Trophoblast cell (in vitro differentiated cells and primary cell): ENCODE results near the gene TRPV5.

ENCODE experiments used
- DNase-seq, 2 donors: peaks; one replicate each; pipeline ENCODE4 v3.0.0-alpha.2; 2016
- H2AFZ ChIP-seq: 2 replicates; pipeline ENCODE4 v1.6.1; 2013; ENCODE audit warnings: low read length, moderate library complexity, mild to moderate bottlenecking; ENCODE audit not compliant: insufficient read depth, poor library complexity
- H2AK5ac ChIP-seq: 2 replicates; pipeline ENCODE4 v1.6.1; 2013; ENCODE audit warnings: mild to moderate bottlenecking, low read length
- H2BK120ac ChIP-seq: 2 replicates; pipeline ENCODE4 v1.6.1; 2013; ENCODE audit warnings: low read length, mild to moderate bottlenecking, moderate library complexity; ENCODE audit not compliant: insufficient read depth, poor library complexity
- H2BK12ac ChIP-seq: 2 replicates; pipeline ENCODE4 v1.6.1; 2013; ENCODE audit warnings: mild to moderate bottlenecking, low read length, moderate library complexity
- H2BK5ac ChIP-seq: 2 replicates; pipeline ENCODE4 v1.6.1; 2013; ENCODE audit warnings: low read length, low read depth, moderate library complexity, mild to moderate bottlenecking; ENCODE audit not compliant: poor library complexity
- H3K14ac ChIP-seq: 2 replicates; pipeline ENCODE4 v1.6.1; 2013; ENCODE audit warnings: mild to moderate bottlenecking, low read length
- H3K18ac ChIP-seq: 2 replicates; pipeline ENCODE4 v1.6.1; 2013; ENCODE audit warnings: mild to moderate bottlenecking, low read length
- H3K23ac ChIP-seq: 2 replicates; pipeline ENCODE4 v1.6.1; 2013; ENCODE audit warnings: low read length
- H3K27ac ChIP-seq: 2 replicates; pipeline ENCODE4 v1.5.1; 2013; ENCODE audit warnings: low read depth, mild to moderate bottlenecking, inconsistent platforms, low read length, moderate library complexity
- H3K27me3 ChIP-seq: 2 replicates; pipeline ENCODE4 v1.6.1; 2013; ENCODE audit warnings: inconsistent platforms, mild to moderate bottlenecking, low read length, moderate library complexity; ENCODE audit not compliant: insufficient read depth
- H3K36me3 ChIP-seq, 2 experiments: 1 replicate in 1 of 2; 2 replicates in 1 of 2; pipeline ENCODE4 v1.6.1; 2013; ENCODE audit warnings: low read length in 2 of 2, mild to moderate bottlenecking in 2 of 2, moderate library complexity in 1 of 2; ENCODE audit not compliant: insufficient read depth in 2 of 2, control insufficient read depth in 1 of 2
- H3K4ac ChIP-seq: 2 replicates; pipeline ENCODE4 v1.6.1; 2013; ENCODE audit warnings: low read depth, mild to moderate bottlenecking, low read length, moderate library complexity
- H3K4me1 ChIP-seq, 2 experiments: 1 replicate in 1 of 2; 2 replicates in 1 of 2; pipeline ENCODE4 v1.6.1; 2013; ENCODE audit warnings: low read length in 2 of 2, mild to moderate bottlenecking in 2 of 2, moderate library complexity in 1 of 2; ENCODE audit not compliant: insufficient read depth in 2 of 2, control insufficient read depth in 1 of 2
- H3K4me2 ChIP-seq: 2 replicates; pipeline ENCODE4 v1.6.1; 2013; ENCODE audit warnings: inconsistent platforms, mild to moderate bottlenecking, low read length, moderate library complexity
- H3K4me3 ChIP-seq: 2 replicates; pipeline ENCODE4 v1.5.1; 2013; ENCODE audit warnings: mild to moderate bottlenecking, low read depth, low read length, inconsistent platforms
- H3K79me1 ChIP-seq: one replicate; pipeline ENCODE4 v1.6.1; 2013; ENCODE audit warnings: low read length
- H3K79me2 ChIP-seq: 2 replicates; pipeline ENCODE4 v1.6.1; 2013; ENCODE audit warnings: low read length, mild to moderate bottlenecking; ENCODE audit not compliant: control insufficient read depth, insufficient read depth, poor library complexity
- H3K9ac ChIP-seq: 2 replicates; pipeline ENCODE4 v1.6.1; 2013; ENCODE audit warnings: mild to moderate bottlenecking, low read length
- H3K9me3 ChIP-seq: 2 replicates; pipeline ENCODE4 v1.6.1; 2013; ENCODE audit warnings: low read depth, mild to moderate bottlenecking, control low read depth, inconsistent platforms, low read length; ENCODE audit not compliant: insufficient read depth
- H4K12ac ChIP-seq: 2 replicates; pipeline ENCODE4 v1.6.1; 2013; ENCODE audit warnings: low read depth, mild to moderate bottlenecking, low read length, moderate library complexity
- H4K8ac ChIP-seq: 2 replicates; pipeline ENCODE4 v1.6.1; 2013; ENCODE audit warnings: low read depth, mild to moderate bottlenecking, low read length, moderate library complexity
- H4K91ac ChIP-seq: one replicate; pipeline ENCODE4 v1.6.1; 2013; ENCODE audit warnings: low read depth, mild to moderate bottlenecking, low read length, moderate library complexity
- WGBS: extraction: QIAGEN DNeasy Blood & Tissue Kit; methylation state at CpG from one replicate; pipeline ENCODE4 v1.1.7; 2013; ENCODE audit warnings: missing lambda C conversion rate; ENCODE audit not compliant: insufficient read length, insufficient coverage; ENCODE audit errors: extremely low coverage; 5-methylcytosine and 5-hydroxymethylcytosine counted together

The TRPV5 gene

DNA sequence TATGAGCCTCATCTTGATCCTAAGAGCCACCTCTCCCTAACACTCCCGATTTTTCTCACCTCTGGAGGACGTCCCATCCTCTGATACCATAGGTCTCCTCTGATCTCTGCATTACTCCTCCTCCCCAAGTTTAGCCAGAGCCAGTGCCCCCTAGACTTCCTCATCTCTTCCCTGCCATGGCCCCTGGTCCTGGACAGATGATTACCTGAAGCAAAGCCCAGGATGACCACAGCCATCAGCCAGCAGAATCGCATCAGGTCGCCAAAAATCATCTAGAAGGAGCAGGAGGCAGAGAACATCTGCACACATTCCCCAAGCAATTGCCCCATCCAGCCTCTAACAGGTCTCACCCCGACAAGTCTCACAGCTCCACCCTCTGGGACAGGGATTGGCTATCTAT is 59.7 kb downstream of the TRPV5 start:
- H4K12ac ChIP-seq: no peak overlapping the region
- no peak overlapping the region for H2AK5ac ChIP-seq
- no peak overlapping the region for H2BK5ac ChIP-seq
- DNase-seq: no peak
- H4K8ac ChIP-seq: no peak overlapping the region
- H3K14ac ChIP-seq: no peak overlapping the region
- no peak overlapping the region for H3K4me2 ChIP-seq
- no peak overlapping the region for H2BK120ac ChIP-seq
- H4K91ac ChIP-seq: no peak overlapping the region
- H3K9ac ChIP-seq: no peak overlapping the region
- H3K4ac ChIP-seq: no peak overlapping the region
- H3K27me3 ChIP-seq: no peaks in the 10 kb centered on the region
- no peak overlapping the region for H2AFZ ChIP-seq
- no peaks in the 10 kb centered on the region for H3K79me2 ChIP-seq
- no peak overlapping the region for H3K27ac ChIP-seq
- no peaks in the 10 kb centered on the region for H3K4me1 ChIP-seq
- H3K18ac ChIP-seq: no peak overlapping the region
- no peak overlapping the region for H3K4me3 ChIP-seq
- peaks cover 16 to 19% of the 10 kb centered on the region in 2 experiments for H3K36me3 ChIP-seq
- no peaks in the 10 kb centered on the region for H3K79me1 ChIP-seq
- no CpG with 5 or more reads among the region's 5 CpGs for WGBS
- H3K23ac ChIP-seq: no peak overlapping the region
- no peak overlapping the region for H2BK12ac ChIP-seq
- peaks cover 1% of the 10 kb centered on the region for H3K9me3 ChIP-seq

DNA sequence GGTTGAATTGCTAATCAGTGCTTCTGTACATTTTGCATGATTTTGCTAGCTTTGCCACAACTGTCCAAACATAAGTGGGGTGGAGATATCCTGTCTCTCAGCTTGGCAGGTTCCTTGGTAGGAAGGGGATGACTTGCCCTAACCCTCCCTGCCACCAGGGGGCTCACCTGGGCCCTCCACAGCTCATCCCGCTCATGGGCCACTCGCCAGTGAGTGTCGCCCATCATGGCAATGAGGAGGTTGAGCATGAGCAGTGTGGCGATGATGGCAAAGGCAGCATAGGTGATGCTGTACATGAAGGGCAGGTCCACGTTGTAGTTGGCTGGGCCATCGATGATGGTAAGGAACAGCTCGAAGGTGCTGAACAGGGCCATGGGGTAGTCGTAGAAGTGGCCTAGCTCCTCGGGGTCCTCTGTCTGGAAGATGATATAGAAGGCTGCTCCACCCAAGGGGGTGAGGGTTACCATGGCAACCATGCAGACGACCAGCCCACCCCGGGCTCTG is 60.2 kb downstream of the TRPV5 start:
- H3K9me3 ChIP-seq: peaks cover 1% of the 10 kb centered on the region
- H2AFZ ChIP-seq: no peak overlapping the region
- no peak overlapping the region for H3K23ac ChIP-seq
- no peaks in the 10 kb centered on the region for H3K79me1 ChIP-seq
- no peak overlapping the region for H3K27ac ChIP-seq
- H3K27me3 ChIP-seq: no peaks in the 10 kb centered on the region
- no peak overlapping the region for H2BK5ac ChIP-seq
- H3K79me2 ChIP-seq: no peaks in the 10 kb centered on the region
- H3K4ac ChIP-seq: no peak overlapping the region
- H4K8ac ChIP-seq: no peak overlapping the region
- H2BK12ac ChIP-seq: no peak overlapping the region
- H3K36me3 ChIP-seq: peaks cover 21% of the 10 kb centered on the region in 2 experiments
- H3K18ac ChIP-seq: no peak overlapping the region
- no peak overlapping the region for H3K9ac ChIP-seq
- no peaks in the 10 kb centered on the region for H3K4me1 ChIP-seq
- no peak overlapping the region for H4K12ac ChIP-seq
- DNase-seq: peak in 1 of 2 donors; percentile 41
- no peak overlapping the region for H3K4me2 ChIP-seq
- H2AK5ac ChIP-seq: no peak overlapping the region
- no peak overlapping the region for H2BK120ac ChIP-seq
- no peak overlapping the region for H4K91ac ChIP-seq
- H3K4me3 ChIP-seq: no peak overlapping the region
- no peak overlapping the region for H3K14ac ChIP-seq
- no CpG with 5 or more reads among the region's 11 CpGs for WGBS

DNA sequence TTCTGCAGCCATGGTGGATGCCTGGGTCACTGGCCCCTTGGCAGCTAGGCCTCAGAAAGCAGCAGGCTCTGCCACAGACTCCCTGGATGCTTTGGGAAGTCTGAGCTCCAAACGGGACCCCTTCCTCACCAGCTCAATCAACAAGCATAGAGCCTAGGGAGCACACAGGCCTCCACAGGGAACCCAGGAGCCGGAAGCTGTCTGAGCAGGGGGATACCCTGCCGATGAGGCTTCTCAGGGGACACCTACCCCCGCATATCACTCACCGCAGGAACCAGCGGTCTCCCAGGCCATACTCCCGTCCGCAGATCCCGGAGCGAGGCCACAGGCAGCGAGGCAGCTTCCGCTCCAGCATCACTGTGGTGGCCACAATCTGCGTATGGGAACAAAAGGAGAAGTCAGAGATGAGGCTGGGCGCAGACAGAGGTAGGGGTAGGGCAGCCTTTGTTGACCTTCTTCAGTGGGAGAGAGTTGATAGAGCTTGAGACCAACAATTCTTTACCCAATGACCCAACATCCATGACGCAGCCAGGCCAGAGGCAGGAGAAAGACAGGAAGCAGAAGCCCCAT is 61.4 kb downstream of the TRPV5 start:
- Histone ChIP-seq H3K23ac (no peak overlapping the region), H3K4me2 (no peak overlapping the region), H2BK12ac (no peak overlapping the region), H4K8ac (no peak overlapping the region), H3K27me3 (no peaks in the 10 kb centered on the region), H3K27ac (no peak overlapping the region), H3K14ac (no peak overlapping the region), H3K18ac (no peak overlapping the region), H3K79me1 (no peaks in the 10 kb centered on the region), H3K4me3 (no peak overlapping the region), H4K91ac (no peak overlapping the region), H2BK120ac (no peak overlapping the region), H2AK5ac (no peak overlapping the region), H2BK5ac (no peak overlapping the region), H3K9me3 (peaks cover 1% of the 10 kb centered on the region), H2AFZ (no peak overlapping the region), H3K4ac (no peak overlapping the region), H3K9ac (no peak overlapping the region), H3K4me1 (no peaks in the 10 kb centered on the region), H4K12ac (no peak overlapping the region), H3K36me3 (peaks cover 24 to 32% of the 10 kb centered on the region in 2 experiments), H3K79me2 (no peaks in the 10 kb centered on the region)
- WGBS: no CpG with 5 or more reads among the region's 15 CpGs
- DNase-seq: no peak

DNA sequence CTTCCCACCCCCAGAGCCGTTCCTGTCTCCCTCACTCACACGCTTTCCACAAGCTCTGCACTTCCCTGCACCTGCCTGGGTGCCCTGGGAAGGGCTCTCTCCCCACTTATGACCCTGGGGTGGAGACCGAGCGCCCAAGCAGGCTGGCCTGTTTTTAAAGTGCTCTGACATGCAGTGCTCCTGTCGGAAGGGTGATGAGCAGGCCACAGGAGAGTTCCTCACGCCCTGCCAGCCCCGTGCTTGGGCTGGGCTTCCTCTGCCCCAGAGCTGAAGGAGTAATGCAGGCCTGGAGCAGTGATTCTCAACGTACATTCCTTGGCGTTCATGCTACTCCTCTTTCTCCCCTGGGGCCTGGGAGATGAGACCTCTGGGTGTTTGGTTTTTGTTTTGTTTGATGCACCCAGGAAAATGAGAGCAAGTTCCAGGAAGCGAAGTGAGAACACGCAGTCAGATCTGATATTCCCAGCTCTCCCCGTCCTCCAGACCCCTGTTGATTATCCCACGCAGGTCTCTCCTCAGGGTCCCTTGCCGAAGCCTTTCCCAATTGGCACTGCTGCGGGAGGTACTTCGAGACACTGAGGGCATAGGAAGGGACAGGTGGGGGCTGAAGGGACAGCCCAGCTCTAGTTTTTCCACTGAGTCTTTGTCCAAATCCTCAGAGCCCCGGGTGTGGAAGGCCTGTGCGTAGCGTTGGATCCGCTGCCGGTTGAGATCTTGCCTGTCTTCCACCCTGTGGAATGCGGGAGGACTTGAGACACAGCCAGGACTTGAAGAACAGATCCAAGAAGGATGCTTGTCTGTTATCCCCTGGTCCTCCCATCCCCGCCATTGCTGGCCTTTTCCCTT is 62.1 kb downstream of the TRPV5 start:
- Histone ChIP-seq H3K4me3 (no peak overlapping the region), H2BK120ac (no peak overlapping the region), H2BK12ac (no peak overlapping the region), H3K79me1 (no peaks in the 10 kb centered on the region), H2AK5ac (no peak overlapping the region), H3K79me2 (no peaks in the 10 kb centered on the region), H3K27ac (no peak overlapping the region), H3K14ac (no peak overlapping the region), H3K4ac (no peak overlapping the region), H4K91ac (no peak overlapping the region), H3K18ac (no peak overlapping the region), H3K4me1 (no peaks in the 10 kb centered on the region), H3K36me3 (peaks cover 24 to 37% of the 10 kb centered on the region in 2 experiments), H2BK5ac (no peak overlapping the region), H3K23ac (no peak overlapping the region), H3K9ac (no peak overlapping the region), H2AFZ (no peak overlapping the region), H3K4me2 (no peak overlapping the region), H4K8ac (no peak overlapping the region), H4K12ac (no peak overlapping the region), H3K27me3 (no peaks in the 10 kb centered on the region), H3K9me3 (peaks cover 1% of the 10 kb centered on the region)
- no CpG with 5 or more reads among the region's 23 CpGs for WGBS
- no peak for DNase-seq
